Bronchial epithelial cell (primary cell): Measurements from ENCODE around the gene GTF3C4. TPM values are rescaled to one million over a fixed set of nuclear protein-coding genes. Genes with fewer than 3 reads are reported as not detected.

Source experiments
- DNase-seq: peaks from one replicate; pipeline ENCODE4 v3.0.0-alpha.2; 2010; ENCODE audit warnings: low read depth
- FAIRE-seq: peaks from 2 replicates; lab custom pipeline; 2011; peaks lifted over from hg19 to GRCh38; lab: Jason Lieb, UNC
- H3K27me3 ChIP-seq: 2 replicates; pipeline ENCODE4 v1.5.1; 2011; ENCODE audit warnings: low read length; ENCODE audit not compliant: control insufficient read depth, insufficient read depth
- H3K36me3 ChIP-seq: 2 replicates; pipeline ENCODE4 v1.5.1; 2011; ENCODE audit warnings: low read length; ENCODE audit not compliant: control insufficient read depth, insufficient read depth
- H3K4me3 ChIP-seq: 2 replicates; pipeline ENCODE4 v1.5.1; 2011; ENCODE audit warnings: mild to moderate bottlenecking, low read depth, low read length, control low read depth
- total RNA-seq: library from RNA; depleted of rRNA; stranded (reverse); fragments of >200 nt; gene quantifications from 2 replicates; pipeline ENCODE4 v1.2.1, GENCODE V29; 2014
- TF ChIP-seq, protein P1 (sequence below): IDR thresholded peaks from 2 replicates; pipeline ENCODE4 v1.5.1; 2011; ENCODE audit warnings: mild to moderate bottlenecking, moderate library complexity, low read length, control low read depth, inconsistent platforms; ENCODE audit not compliant: insufficient read depth, severe bottlenecking

The GTF3C4 gene
- total RNA-seq, 1 donor from 2014 or later = 9.5 TPM

DNA sequence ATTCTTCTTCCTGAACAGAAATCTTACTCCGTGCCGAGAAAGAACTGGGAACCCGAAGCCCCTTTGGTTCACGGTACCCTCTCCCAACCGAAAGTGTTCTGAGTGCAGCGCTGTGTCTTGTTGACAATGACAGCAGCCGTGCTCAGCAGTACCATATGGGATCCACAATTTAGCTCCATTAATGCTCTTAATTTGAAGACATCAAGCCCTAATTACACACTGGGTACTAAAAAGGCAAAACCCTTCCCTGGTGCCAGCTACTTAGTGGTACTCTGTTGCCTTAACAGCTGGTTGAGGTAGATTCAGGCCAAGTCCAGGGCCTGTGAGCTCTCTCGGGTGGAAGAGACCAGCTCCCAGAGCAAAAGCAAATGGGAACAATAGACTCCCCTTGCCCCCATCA, 25.0 kb upstream of the GTF3C4 start:
- H3K36me3 ChIP-seq = peaks cover 23% of the 10 kb centered on the region
- H3K4me3 ChIP-seq = no peak overlapping the region
- TF ChIP-seq, protein P1, sequence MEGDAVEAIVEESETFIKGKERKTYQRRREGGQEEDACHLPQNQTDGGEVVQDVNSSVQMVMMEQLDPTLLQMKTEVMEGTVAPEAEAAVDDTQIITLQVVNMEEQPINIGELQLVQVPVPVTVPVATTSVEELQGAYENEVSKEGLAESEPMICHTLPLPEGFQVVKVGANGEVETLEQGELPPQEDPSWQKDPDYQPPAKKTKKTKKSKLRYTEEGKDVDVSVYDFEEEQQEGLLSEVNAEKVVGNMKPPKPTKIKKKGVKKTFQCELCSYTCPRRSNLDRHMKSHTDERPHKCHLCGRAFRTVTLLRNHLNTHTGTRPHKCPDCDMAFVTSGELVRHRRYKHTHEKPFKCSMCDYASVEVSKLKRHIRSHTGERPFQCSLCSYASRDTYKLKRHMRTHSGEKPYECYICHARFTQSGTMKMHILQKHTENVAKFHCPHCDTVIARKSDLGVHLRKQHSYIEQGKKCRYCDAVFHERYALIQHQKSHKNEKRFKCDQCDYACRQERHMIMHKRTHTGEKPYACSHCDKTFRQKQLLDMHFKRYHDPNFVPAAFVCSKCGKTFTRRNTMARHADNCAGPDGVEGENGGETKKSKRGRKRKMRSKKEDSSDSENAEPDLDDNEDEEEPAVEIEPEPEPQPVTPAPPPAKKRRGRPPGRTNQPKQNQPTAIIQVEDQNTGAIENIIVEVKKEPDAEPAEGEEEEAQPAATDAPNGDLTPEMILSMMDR = no peak
- DNase-seq (no peak), FAIRE-seq (no peak)
- H3K27me3 ChIP-seq = no peaks in the 10 kb centered on the region

DNA sequence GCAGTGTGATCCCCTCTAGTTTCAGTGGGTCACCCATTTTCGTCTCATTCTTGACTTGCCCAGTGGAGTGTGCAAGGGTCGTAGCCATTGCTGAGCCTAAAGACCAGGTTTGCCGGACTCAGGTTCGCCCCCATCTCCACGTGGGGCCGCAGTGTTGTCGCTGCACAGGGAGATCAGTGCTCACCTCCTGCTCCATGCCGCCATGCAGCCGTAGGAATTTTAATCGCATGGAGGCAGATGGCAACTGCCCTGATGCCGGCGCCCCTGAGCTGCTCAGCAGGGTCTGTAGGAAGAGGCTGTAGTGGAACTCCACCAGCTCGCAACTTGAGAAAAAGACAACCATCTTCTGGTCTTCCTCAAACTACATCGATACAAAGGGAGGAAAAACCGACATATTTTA, 24.6 kb upstream of the GTF3C4 start:
- Histone ChIP-seq H3K4me3 (no peak overlapping the region), H3K36me3 (peaks cover 23% of the 10 kb centered on the region), H3K27me3 (no peaks in the 10 kb centered on the region)
- TF ChIP-seq, protein P1 = no peak
- no peak for DNase-seq
- no peak for FAIRE-seq

DNA sequence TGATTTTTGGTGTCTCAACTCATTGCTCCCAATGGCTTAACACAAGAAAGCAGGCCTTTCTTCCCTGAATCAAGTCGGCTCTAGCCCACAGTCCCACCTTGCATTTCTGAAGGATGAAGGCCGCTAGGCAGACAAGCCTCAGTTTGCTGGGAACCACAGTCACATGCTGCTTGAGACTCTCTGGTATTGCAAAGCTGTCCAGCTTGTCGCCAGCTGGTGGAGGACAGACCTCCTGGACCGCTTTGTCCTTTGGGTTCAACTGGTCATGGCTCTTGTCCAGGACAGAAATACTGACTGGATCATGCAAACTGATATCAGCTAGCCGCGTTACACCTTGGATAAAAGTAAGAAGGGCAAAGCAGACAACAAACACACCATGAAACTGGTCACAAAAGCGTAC, 23.5 kb upstream of the GTF3C4 start:
- TF ChIP-seq, protein P1 = no peak
- H3K36me3 ChIP-seq = peaks cover 20% of the 10 kb centered on the region
- H3K27me3 ChIP-seq = no peaks in the 10 kb centered on the region
- FAIRE-seq (no peak), DNase-seq (no peak)
- no peak overlapping the region for H3K4me3 ChIP-seq

DNA sequence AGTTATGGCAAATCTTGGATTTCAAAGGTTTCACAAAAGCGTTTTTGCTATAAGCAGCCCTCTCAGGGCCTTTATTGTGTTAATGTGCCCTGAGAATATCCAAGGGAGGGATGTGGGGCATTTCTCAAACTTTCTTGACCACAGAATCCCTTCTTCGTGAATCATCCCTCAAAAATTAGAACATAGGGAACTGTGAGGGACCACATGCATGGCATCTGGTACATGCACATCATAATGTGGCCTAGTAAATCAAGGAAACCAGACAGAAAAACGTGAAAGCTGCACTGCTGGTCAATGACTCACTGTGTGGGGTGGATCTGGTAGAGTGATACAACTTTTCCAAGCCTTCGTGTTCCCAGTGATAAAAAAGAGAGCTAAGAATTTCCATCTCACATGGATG, 22.9 kb upstream of the GTF3C4 start:
- Histone ChIP-seq H3K27me3 (no peaks in the 10 kb centered on the region), H3K4me3 (no peak overlapping the region), H3K36me3 (peaks cover 18% of the 10 kb centered on the region)
- DNase-seq = no peak
- TF ChIP-seq, protein P1 = no peak
- FAIRE-seq = no peak

DNA sequence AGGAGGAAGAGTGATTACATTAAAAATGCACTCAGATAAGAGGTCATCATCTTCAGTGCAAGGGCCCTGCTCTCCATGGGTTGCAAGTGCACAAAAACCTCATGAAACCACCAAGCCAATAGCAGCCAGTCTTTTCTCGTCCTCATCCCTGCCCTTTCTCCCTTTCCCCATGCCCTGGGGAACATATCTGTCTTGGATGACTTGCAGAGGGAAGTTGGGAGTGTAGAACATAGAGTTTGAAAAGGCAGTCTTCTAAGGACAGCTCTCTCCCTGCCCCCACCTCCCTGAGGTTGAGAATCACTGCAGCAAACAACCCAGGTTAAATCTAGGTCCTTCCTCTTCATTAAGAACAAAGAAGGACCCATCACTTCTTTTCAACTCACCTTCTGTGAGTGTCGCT, 22.5 kb upstream of the GTF3C4 start:
- no peak for FAIRE-seq
- Histone ChIP-seq H3K27me3 (no peaks in the 10 kb centered on the region), H3K36me3 (peaks cover 19% of the 10 kb centered on the region), H3K4me3 (no peak overlapping the region)
- TF ChIP-seq, protein P1 = no peak
- DNase-seq = no peak

DNA sequence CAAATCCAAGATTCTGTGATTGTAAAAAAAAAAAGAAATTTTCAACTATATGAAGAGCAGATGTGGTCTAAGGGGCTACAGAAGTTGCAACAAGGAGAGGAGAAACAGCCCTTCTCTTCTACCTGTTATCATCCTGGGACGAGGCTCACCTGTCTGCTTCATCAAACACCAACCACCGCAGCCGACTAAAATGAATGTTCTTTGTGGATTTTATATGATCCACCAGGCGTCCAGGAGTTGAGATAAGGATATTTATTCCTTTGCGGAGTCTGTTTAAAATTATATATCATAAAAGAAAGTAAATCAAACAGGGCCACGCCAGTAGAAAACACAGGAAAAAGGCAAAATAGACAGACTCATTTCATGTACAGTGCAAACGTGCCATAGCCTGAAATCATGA, 22.0 kb upstream of the GTF3C4 start:
- TF ChIP-seq, protein P1 = no peak
- Histone ChIP-seq H3K4me3 (no peak overlapping the region), H3K36me3 (peaks cover 19% of the 10 kb centered on the region), H3K27me3 (no peaks in the 10 kb centered on the region)
- FAIRE-seq (no peak), DNase-seq (no peak)
